CD14-positive monocyte (primary cell): ENCODE measurements around the gene WWC1. TPM values are rescaled to one million over a fixed set of nuclear protein-coding genes. Genes with fewer than 3 reads are reported as not detected.

Experiments used
- DNase-seq, 3 donors: peaks; one replicate each; pipeline ENCODE4 v3.0.0-alpha.2; 2011 to 2022
- H2AFZ ChIP-seq: 2 replicates; pipeline ENCODE4 v1.6.0; 2012; ENCODE audit warnings: mild to moderate bottlenecking, low read depth, low read length, inconsistent platforms; ENCODE audit not compliant: insufficient read depth, poor library complexity, severe bottlenecking
- H3K27ac ChIP-seq, 2 donors: 1 replicate in 1 of 2; 2 replicates in 1 of 2; pipeline ENCODE4 v1.5.1; 2012 to 2013; ENCODE audit warnings: low read length in 2 of 2, control low read depth in 1 of 2, inconsistent platforms in 1 of 2, low read depth in 1 of 2, mild to moderate bottlenecking in 1 of 2
- H3K27me3 ChIP-seq, 2 donors: one replicate each; pipeline versions ENCODE4 v1.6.0 to v1.6.1; 2011 to 2013; ENCODE audit warnings: low read length in 2 of 2; ENCODE audit not compliant: control insufficient read depth in 2 of 2, insufficient read depth in 2 of 2
- H3K36me3 ChIP-seq, 2 donors: replicated peaks in 1 of 2; 1 replicate in 1 of 2; 2 replicates in 1 of 2; pipeline versions ENCODE4 v1.5.1 to v1.6.1; 2012 to 2013; ENCODE audit warnings: low read length in 2 of 2, control low read depth in 1 of 2, inconsistent platforms in 1 of 2, mild to moderate bottlenecking in 1 of 2; ENCODE audit not compliant: insufficient read depth in 2 of 2, control insufficient read depth in 1 of 2
- H3K4me1 ChIP-seq, 2 donors: 1 replicate in 1 of 2; 2 replicates in 1 of 2; pipeline versions ENCODE4 v1.5.1 to v1.6.1; 2012 to 2013; ENCODE audit warnings: low read length in 2 of 2, control low read depth in 1 of 2, inconsistent platforms in 1 of 2, mild to moderate bottlenecking in 1 of 2, moderate library complexity in 1 of 2; ENCODE audit not compliant: insufficient read depth in 2 of 2, control insufficient read depth in 1 of 2
- H3K4me2 ChIP-seq: replicated peaks from 2 replicates; pipeline ENCODE3; 2012; ENCODE audit warnings: low read length, moderate library complexity, mild to moderate bottlenecking; ENCODE audit not compliant: poor library complexity, severe bottlenecking; ENCODE audit errors: extremely low read depth
- H3K4me3 ChIP-seq, 3 experiments: fragments of 200-600 bp in 1 of 3; sonication (generic) in 1 of 3; replicated peaks in 1 of 3; 1 replicate in 2 of 3; 2 replicates in 1 of 3; pipeline ENCODE4 v1.5.1; 2011 to 2013; ENCODE audit warnings: low read length in 3 of 3, mild to moderate bottlenecking in 3 of 3, control low read depth in 2 of 3, low read depth in 2 of 3, inconsistent platforms in 1 of 3, moderate library complexity in 1 of 3
- H3K79me2 ChIP-seq: 2 replicates; pipeline ENCODE4 v1.6.0; 2012; ENCODE audit warnings: mild to moderate bottlenecking, control low read depth, inconsistent platforms, low read length, moderate library complexity; ENCODE audit not compliant: insufficient read depth
- H3K9ac ChIP-seq: 2 replicates; pipeline ENCODE4 v1.6.0; 2017; ENCODE audit warnings: low read length, mild to moderate bottlenecking; ENCODE audit not compliant: insufficient read depth, poor library complexity, severe bottlenecking
- H3K9me3 ChIP-seq, 2 donors: replicated peaks in 1 of 2; 1 replicate in 1 of 2; 2 replicates in 1 of 2; pipeline versions ENCODE4 v1.5.1 to v1.6.1; 2012 to 2013; ENCODE audit warnings: low read length in 2 of 2, control low read depth in 1 of 2; ENCODE audit not compliant: control insufficient read depth in 1 of 2, insufficient read depth in 1 of 2
- H4K20me1 ChIP-seq: 2 replicates; pipeline ENCODE4 v1.6.0; 2012; ENCODE audit warnings: mild to moderate bottlenecking, low read length, control low read depth, moderate library complexity; ENCODE audit not compliant: insufficient read depth
- H3K27ac Mint-ChIP-seq, 7 donors: one replicate each; pipeline ENCODE4 v1.8.0; 2020; ENCODE audit warnings: mild to moderate bottlenecking in 7 of 7, mixed read lengths in 7 of 7, moderate library complexity in 6 of 7, inconsistent platforms in 2 of 7
- H3K27me3 Mint-ChIP-seq, 3 donors: one replicate each; pipeline ENCODE4 v1.8.0; 2021 to 2022; ENCODE audit warnings: low read depth in 3 of 3, mild to moderate bottlenecking in 3 of 3, mixed read lengths in 3 of 3, moderate library complexity in 3 of 3, inconsistent platforms in 1 of 3
- H3K36me3 Mint-ChIP-seq, 2 donors: one replicate each; pipeline ENCODE4 v1.8.0; 2020; ENCODE audit warnings: mixed read lengths in 2 of 2, inconsistent platforms in 1 of 2, mild to moderate bottlenecking in 1 of 2
- H3K4me1 Mint-ChIP-seq: one replicate; pipeline ENCODE4 v1.8.0; 2020; ENCODE audit warnings: mild to moderate bottlenecking, mixed read lengths
- H3K4me3 Mint-ChIP-seq, 2 donors: one replicate each; pipeline ENCODE4 v1.8.0; 2020; ENCODE audit warnings: mild to moderate bottlenecking in 2 of 2, mixed read lengths in 2 of 2, moderate library complexity in 1 of 2
- H3K9me3 Mint-ChIP-seq, 7 donors: one replicate each; pipeline ENCODE4 v1.8.0; 2020 to 2022; ENCODE audit warnings: mixed read lengths in 7 of 7, mild to moderate bottlenecking in 6 of 7, moderate library complexity in 6 of 7, inconsistent platforms in 2 of 7
- WGBS: methylation state at CpG from one replicate; pipeline ENCODE4 v1.1.5; 2013; ENCODE audit warnings: missing lambda C conversion rate; ENCODE audit not compliant: insufficient coverage; 5-methylcytosine and 5-hydroxymethylcytosine counted together
- intact Hi-C, 2 donors: fragments of 100-400 bp; cut with micrococcal nuclease; formaldehyde crosslinking; loops; one replicate each; pipeline versions ENCODE4 v1.15.0 to v1.15.1; 2023
- polyA plus RNA-seq, 3 donors: library from polyadenylated mRNA; depleted of rRNA in 1 of 3; unstranded in 2 of 3; stranded (reverse) in 1 of 3; fragments of 300-500 nt in 2 of 3; fragments of >200 nt in 1 of 3; fragmentation: Illumina TruSeq in 2 of 3; gene quantifications; 1 replicate in 2 of 3; 2 replicates in 1 of 3; pipeline ENCODE4 v1.2.3, GENCODE V29; 2012 to 2021
- TF ChIP-seq, protein P1 (sequence below): fragments of 200-600 bp; IDR thresholded peaks from one replicate; pipeline ENCODE4 v1.8.0; 2022; ENCODE audit warnings: antibody characterized with exemption, mild to moderate bottlenecking

WWC1 gene
- polyA plus RNA-seq, 3 donors: not detected

DNA sequence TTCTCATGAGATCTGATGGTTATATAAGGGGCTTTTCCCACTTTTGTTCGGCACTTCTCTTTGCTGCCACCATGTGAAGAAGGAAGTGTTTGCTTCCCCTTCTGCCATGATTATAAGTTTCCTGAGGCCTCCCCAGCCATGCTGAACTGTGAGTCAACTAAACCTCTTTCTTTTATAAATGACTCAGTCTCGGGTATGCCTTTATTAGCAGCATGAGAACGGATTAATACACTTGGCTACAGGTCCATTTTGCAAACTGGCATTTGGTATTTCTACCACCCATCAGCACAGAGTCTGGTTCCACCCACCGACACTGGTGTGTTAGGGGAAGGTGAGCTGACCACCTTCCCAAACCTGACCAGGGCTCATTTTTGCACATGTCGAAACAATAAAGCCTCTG lies 146.9 kb downstream of the WWC1 start:
- Histone ChIP-seq H3K27me3 (no peaks in the 10 kb centered on the region), H3K4me1 (no peaks in the 10 kb centered on the region), H2AFZ (no peak overlapping the region), H3K27ac (no peak overlapping the region), H3K4me3 (no peak overlapping the region), H3K9me3 (no peaks in the 10 kb centered on the region), H3K9ac (no peak overlapping the region), H3K79me2 (no peaks in the 10 kb centered on the region), H3K36me3 (no peaks in the 10 kb centered on the region), H3K4me2 (no peak overlapping the region), H4K20me1 (no peaks in the 10 kb centered on the region)
- Mint-ChIP-seq H3K27ac (no peak overlapping the region), H3K9me3 (peaks cover 0 to 12% (median 2%) of the 10 kb centered on the region in 7 donors), H3K36me3 (no peaks in the 10 kb centered on the region), H3K27me3 (peaks cover 0 to 4% (median 3%) of the 10 kb centered on the region in 3 donors), H3K4me3 (no peak overlapping the region), H3K4me1 (no peaks in the 10 kb centered on the region)
- peak in 1 of 3 donors; percentile 15 for DNase-seq
- TF ChIP-seq, protein P1, sequence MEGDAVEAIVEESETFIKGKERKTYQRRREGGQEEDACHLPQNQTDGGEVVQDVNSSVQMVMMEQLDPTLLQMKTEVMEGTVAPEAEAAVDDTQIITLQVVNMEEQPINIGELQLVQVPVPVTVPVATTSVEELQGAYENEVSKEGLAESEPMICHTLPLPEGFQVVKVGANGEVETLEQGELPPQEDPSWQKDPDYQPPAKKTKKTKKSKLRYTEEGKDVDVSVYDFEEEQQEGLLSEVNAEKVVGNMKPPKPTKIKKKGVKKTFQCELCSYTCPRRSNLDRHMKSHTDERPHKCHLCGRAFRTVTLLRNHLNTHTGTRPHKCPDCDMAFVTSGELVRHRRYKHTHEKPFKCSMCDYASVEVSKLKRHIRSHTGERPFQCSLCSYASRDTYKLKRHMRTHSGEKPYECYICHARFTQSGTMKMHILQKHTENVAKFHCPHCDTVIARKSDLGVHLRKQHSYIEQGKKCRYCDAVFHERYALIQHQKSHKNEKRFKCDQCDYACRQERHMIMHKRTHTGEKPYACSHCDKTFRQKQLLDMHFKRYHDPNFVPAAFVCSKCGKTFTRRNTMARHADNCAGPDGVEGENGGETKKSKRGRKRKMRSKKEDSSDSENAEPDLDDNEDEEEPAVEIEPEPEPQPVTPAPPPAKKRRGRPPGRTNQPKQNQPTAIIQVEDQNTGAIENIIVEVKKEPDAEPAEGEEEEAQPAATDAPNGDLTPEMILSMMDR: no peak
- intact Hi-C loops: no loop called here
- no CpG with 5 or more reads among the region's 5 CpGs for WGBS

DNA sequence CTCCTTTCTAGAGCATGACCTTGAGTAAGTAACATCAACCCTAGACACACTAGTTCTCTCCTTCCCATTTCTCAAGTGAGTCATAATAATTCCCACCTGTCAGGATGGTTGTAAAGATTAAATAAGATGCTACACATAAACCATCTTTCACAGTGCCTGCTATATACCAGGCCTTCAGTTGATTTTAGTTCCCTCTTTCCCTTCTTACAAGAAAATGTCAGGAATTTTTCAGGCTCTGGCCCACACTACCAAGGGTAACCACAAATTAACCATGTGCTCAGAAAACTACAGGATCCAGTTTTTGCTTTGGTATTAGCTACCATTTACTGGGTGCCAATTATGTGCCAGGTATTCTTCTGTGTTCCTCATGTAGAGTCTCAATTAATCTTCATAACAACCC lies 152.1 kb downstream of the WWC1 start:
- Mint-ChIP-seq H3K4me1 (no peaks in the 10 kb centered on the region), H3K9me3 (peaks cover 0 to 8% (median 2%) of the 10 kb centered on the region in 7 donors), H3K27me3 (peaks cover 0 to 2% (median 1%) of the 10 kb centered on the region in 3 donors), H3K36me3 (no peaks in the 10 kb centered on the region), H3K27ac (no peak overlapping the region), H3K4me3 (no peak overlapping the region)
- Histone ChIP-seq H3K4me3 (no peak overlapping the region), H2AFZ (no peak overlapping the region), H4K20me1 (no peaks in the 10 kb centered on the region), H3K79me2 (no peaks in the 10 kb centered on the region), H3K36me3 (no peaks in the 10 kb centered on the region), H3K27me3 (no peaks in the 10 kb centered on the region), H3K4me1 (no peaks in the 10 kb centered on the region), H3K9ac (no peak overlapping the region), H3K27ac (no peak overlapping the region), H3K4me2 (no peak overlapping the region), H3K9me3 (no peaks in the 10 kb centered on the region)
- no peak for DNase-seq
- intact Hi-C loops: no loop called here
- TF ChIP-seq, protein P1: no peak
